Mononuclear cell (primary cell): Measurements from ENCODE around the gene CASP1. TPM values are rescaled to one million over a fixed set of nuclear protein-coding genes. Genes with fewer than 3 reads are reported as not detected.

ENCODE experiments used
- H3K27me3 ChIP-seq: 2 replicates; pipeline ENCODE4 v1.6.0; 2011; ENCODE audit warnings: low read length, control low read depth; ENCODE audit not compliant: insufficient read depth
- H3K4me1 ChIP-seq: 2 replicates; pipeline ENCODE4 v1.5.1; 2011; ENCODE audit warnings: mild to moderate bottlenecking, low read length, control low read depth; ENCODE audit not compliant: insufficient read depth
- H3K4me3 ChIP-seq: 2 replicates; pipeline ENCODE4 v1.5.1; 2011; ENCODE audit warnings: mild to moderate bottlenecking, low read length, moderate library complexity
- H3K9me3 ChIP-seq: 2 replicates; pipeline ENCODE4 v1.5.1; 2011; ENCODE audit warnings: low read depth, mild to moderate bottlenecking, control low read depth, low read length
- total RNA-seq: library from RNA; depleted of rRNA; stranded (reverse); fragments of >200 nt; gene quantifications from one replicate; pipeline ENCODE4 v1.2.3, GENCODE V29; 2012

CASP1 gene
- total RNA-seq, 1 donor, result 99.5 TPM

GRCh38 chr11:105027678-105028077 lies 7.3 kb downstream of the CASP1 start:
- Histone ChIP-seq H3K27me3 (no peaks in the 10 kb centered on the region), H3K9me3 (no peaks in the 10 kb centered on the region), H3K4me3 (no peak overlapping the region), H3K4me1 (peaks cover 46% of the 10 kb centered on the region)

GRCh38 chr11:105024394-105024793 lies 10.6 kb downstream of the CASP1 start:
- no peak overlapping the region for H3K4me3 ChIP-seq
- H3K9me3 ChIP-seq, result no peaks in the 10 kb centered on the region
- no peaks in the 10 kb centered on the region for H3K27me3 ChIP-seq
- H3K4me1 ChIP-seq, result peaks cover 25% of the 10 kb centered on the region

- peaks cover 23% of the 10 kb centered on the region for H3K4me1 ChIP-seq
- no peak within 1 kb of the TSS for H3K4me3 ChIP-seq
- no peaks in the 10 kb centered on the region for H3K9me3 ChIP-seq
- no peaks in the 10 kb centered on the region for H3K27me3 ChIP-seq
Observed at GRCh38 chr11:105023003-105023402, 11.9 kb downstream of the CASP1 start, which contains the start of gene CASP5. Gene CASP5, minus strand, starts transcription at chr11:105023168. Its CDS starts 32 bp downstream, at chr11:105023136.

GRCh38 chr11:105022527-105022926 lies 12.4 kb downstream of the CASP1 start:
- Histone ChIP-seq H3K9me3 (no peaks in the 10 kb centered on the region), H3K4me3 (no peak overlapping the region), H3K27me3 (no peaks in the 10 kb centered on the region), H3K4me1 (peaks cover 18% of the 10 kb centered on the region)

- no peaks in the 10 kb centered on the region for H3K9me3 ChIP-seq
- H3K27me3 ChIP-seq, result no peaks in the 10 kb centered on the region
- H3K4me3 ChIP-seq, result no peak overlapping the region
- H3K4me1 ChIP-seq, result no peaks in the 10 kb centered on the region
Observed at GRCh38 chr11:105007463-105007862, 27.5 kb downstream of the CASP1 start.

- Histone ChIP-seq H3K9me3 (no peaks in the 10 kb centered on the region), H3K27me3 (no peaks in the 10 kb centered on the region), H3K4me1 (no peaks in the 10 kb centered on the region), H3K4me3 (no peak overlapping the region)
Observed at GRCh38 chr11:105005451-105005845, 29.5 kb downstream of the CASP1 start.

- Histone ChIP-seq H3K9me3 (no peaks in the 10 kb centered on the region), H3K4me1 (no peaks in the 10 kb centered on the region), H3K27me3 (no peaks in the 10 kb centered on the region), H3K4me3 (no peak overlapping the region)
Observed at GRCh38 chr11:105004021-105004420, 30.9 kb downstream of the CASP1 start.

GRCh38 chr11:105003151-105003550 lies 31.8 kb downstream of the CASP1 start:
- no peak overlapping the region for H3K4me3 ChIP-seq
- H3K4me1 ChIP-seq, result no peaks in the 10 kb centered on the region
- no peaks in the 10 kb centered on the region for H3K9me3 ChIP-seq
- H3K27me3 ChIP-seq, result no peaks in the 10 kb centered on the region

GRCh38 chr11:105000797-105001196 lies 34.1 kb downstream of the CASP1 start:
- H3K4me1 ChIP-seq, result no peaks in the 10 kb centered on the region
- no peaks in the 10 kb centered on the region for H3K9me3 ChIP-seq
- H3K27me3 ChIP-seq, result no peaks in the 10 kb centered on the region
- no peak overlapping the region for H3K4me3 ChIP-seq

GRCh38 chr11:105000167-105000566 lies 34.8 kb downstream of the CASP1 start:
- H3K9me3 ChIP-seq, result no peaks in the 10 kb centered on the region
- no peaks in the 10 kb centered on the region for H3K27me3 ChIP-seq
- no peaks in the 10 kb centered on the region for H3K4me1 ChIP-seq
- no peak overlapping the region for H3K4me3 ChIP-seq

- Histone ChIP-seq H3K4me3 (no peak overlapping the region), H3K27me3 (no peaks in the 10 kb centered on the region), H3K4me1 (no peaks in the 10 kb centered on the region), H3K9me3 (no peaks in the 10 kb centered on the region)
Observed at GRCh38 chr11:104999721-105000120, 35.2 kb downstream of the CASP1 start.

- Histone ChIP-seq H3K9me3 (no peaks in the 10 kb centered on the region), H3K4me1 (no peaks in the 10 kb centered on the region), H3K4me3 (no peak overlapping the region), H3K27me3 (no peaks in the 10 kb centered on the region)
Observed at GRCh38 chr11:104997288-104997687, 37.7 kb downstream of the CASP1 start.

GRCh38 chr11:104995001-104995408 lies 39.9 kb downstream of the CASP1 start:
- Histone ChIP-seq H3K27me3 (no peaks in the 10 kb centered on the region), H3K4me1 (no peaks in the 10 kb centered on the region)

GRCh38 chr11:104992781-104993180 lies 42.2 kb downstream of the CASP1 start:
- Histone ChIP-seq H3K4me1 (no peaks in the 10 kb centered on the region), H3K4me3 (no peak overlapping the region), H3K27me3 (no peaks in the 10 kb centered on the region), H3K9me3 (no peaks in the 10 kb centered on the region)

More at GRCh38 chr11:104995001-104995408, 39.9 kb downstream of the CASP1 start:
- Histone ChIP-seq H3K4me3 (no peak overlapping the region), H3K9me3 (no peaks in the 10 kb centered on the region)

GRCh38 chr11:104991994-104992393 lies 43.0 kb downstream of the CASP1 start:
- H3K9me3 ChIP-seq, result no peaks in the 10 kb centered on the region
- H3K4me3 ChIP-seq, result no peak overlapping the region
- no peaks in the 10 kb centered on the region for H3K4me1 ChIP-seq
- no peaks in the 10 kb centered on the region for H3K27me3 ChIP-seq

GRCh38 chr11:104984808-104985207 lies 50.1 kb downstream of the CASP1 start:
- H3K4me3 ChIP-seq, result no peak overlapping the region
- no peaks in the 10 kb centered on the region for H3K4me1 ChIP-seq
- no peaks in the 10 kb centered on the region for H3K9me3 ChIP-seq
- no peaks in the 10 kb centered on the region for H3K27me3 ChIP-seq
